ENCODE data around the gene FAM83G. TPM values are rescaled to one million over a fixed set of nuclear protein-coding genes. Genes with fewer than 3 reads are reported as not detected.

Gene FAM83G
- total RNA-seq, 1 donor from 2014 or later: 36.1 TPM

DNA sequence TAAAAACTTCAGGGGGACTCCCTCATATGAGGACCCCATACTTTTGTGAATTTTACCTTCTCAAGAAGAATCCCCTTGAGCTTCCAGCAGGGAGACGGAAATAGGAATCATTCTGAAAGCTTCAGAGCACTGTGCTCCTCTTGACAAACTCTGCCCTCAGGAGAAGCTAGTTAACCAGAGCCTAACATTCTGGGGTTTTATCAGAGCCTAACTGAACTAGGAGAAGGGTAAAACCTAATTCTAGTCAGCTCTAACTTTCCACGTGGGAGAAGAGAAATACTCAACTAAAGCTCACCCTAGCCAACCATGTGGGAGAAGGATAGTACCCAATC, 65.9 kb downstream of the FAM83G start:
- Histone ChIP-seq H3K9me3 (no peaks in the 10 kb centered on the region), H3K4me3 (no peak overlapping the region), H3K27ac (no peak overlapping the region), H3K27me3 (no peaks in the 10 kb centered on the region), H3K36me3 (no peaks in the 10 kb centered on the region), H3K4me1 (no peaks in the 10 kb centered on the region)
- no peak for DNase-seq (ENCODE audit: extremely low spot score in 2 of 2)
- TF ChIP-seq POLR2AphosphoS5 (IDR thresholded peaks at IDR 0.05; ENCODE audit: insufficient read depth in 1 of 2, low read depth in 1 of 2) (no peak), POLR2A (IDR thresholded peaks at IDR 0.05) (no peak)
- TF ChIP-seq, protein P1, sequence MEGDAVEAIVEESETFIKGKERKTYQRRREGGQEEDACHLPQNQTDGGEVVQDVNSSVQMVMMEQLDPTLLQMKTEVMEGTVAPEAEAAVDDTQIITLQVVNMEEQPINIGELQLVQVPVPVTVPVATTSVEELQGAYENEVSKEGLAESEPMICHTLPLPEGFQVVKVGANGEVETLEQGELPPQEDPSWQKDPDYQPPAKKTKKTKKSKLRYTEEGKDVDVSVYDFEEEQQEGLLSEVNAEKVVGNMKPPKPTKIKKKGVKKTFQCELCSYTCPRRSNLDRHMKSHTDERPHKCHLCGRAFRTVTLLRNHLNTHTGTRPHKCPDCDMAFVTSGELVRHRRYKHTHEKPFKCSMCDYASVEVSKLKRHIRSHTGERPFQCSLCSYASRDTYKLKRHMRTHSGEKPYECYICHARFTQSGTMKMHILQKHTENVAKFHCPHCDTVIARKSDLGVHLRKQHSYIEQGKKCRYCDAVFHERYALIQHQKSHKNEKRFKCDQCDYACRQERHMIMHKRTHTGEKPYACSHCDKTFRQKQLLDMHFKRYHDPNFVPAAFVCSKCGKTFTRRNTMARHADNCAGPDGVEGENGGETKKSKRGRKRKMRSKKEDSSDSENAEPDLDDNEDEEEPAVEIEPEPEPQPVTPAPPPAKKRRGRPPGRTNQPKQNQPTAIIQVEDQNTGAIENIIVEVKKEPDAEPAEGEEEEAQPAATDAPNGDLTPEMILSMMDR (IDR thresholded peaks at IDR 0.05): no peak
- intact Hi-C loops (cut with DNase I): no loop called here

DNA sequence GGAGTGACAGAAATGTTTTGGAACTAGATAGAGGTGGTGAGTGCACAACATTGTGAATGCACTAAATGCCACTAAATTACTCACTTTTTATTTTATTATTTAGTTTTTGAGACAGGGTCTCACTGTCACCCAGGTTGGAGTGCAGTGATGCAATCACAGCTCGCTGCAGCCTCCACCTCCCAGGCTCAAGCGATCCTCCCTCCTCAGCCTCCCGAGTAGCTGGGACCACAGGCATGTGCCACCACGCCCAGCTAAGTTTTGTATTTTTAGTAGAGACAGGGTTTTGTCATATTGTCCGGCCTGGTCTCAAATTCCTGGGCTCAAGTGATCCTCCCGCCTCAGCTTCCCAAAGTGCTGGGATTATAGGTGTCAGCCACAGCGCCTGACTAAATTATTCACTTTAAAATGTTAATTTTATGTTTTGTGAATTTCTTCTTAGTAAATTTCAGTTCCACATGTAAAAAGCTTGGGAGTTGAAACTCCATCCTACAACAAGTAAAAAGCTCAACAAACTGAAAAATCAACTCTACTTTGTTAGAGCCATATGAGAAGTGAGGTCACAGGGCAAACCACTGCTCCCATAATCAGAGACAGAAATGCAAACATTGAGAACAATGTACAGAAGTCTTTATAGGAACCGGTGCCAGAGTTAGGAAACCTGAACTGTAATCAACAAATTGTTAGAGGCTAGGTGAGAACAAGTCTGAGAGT, 66.4 kb downstream of the FAM83G start:
- Histone ChIP-seq H3K27me3 (no peaks in the 10 kb centered on the region), H3K36me3 (no peaks in the 10 kb centered on the region), H3K9me3 (no peaks in the 10 kb centered on the region), H3K4me1 (no peaks in the 10 kb centered on the region), H3K4me3 (no peak overlapping the region), H3K27ac (no peak overlapping the region)
- no peak for DNase-seq (ENCODE audit: extremely low spot score in 2 of 2)
- TF ChIP-seq POLR2A (IDR thresholded peaks at IDR 0.05) (no peak), POLR2AphosphoS5 (IDR thresholded peaks at IDR 0.05; ENCODE audit: insufficient read depth in 1 of 2, low read depth in 1 of 2) (no peak)
- TF ChIP-seq, protein P1 (IDR thresholded peaks at IDR 0.05): no peak
- intact Hi-C loops (cut with DNase I): no loop called here

DNA sequence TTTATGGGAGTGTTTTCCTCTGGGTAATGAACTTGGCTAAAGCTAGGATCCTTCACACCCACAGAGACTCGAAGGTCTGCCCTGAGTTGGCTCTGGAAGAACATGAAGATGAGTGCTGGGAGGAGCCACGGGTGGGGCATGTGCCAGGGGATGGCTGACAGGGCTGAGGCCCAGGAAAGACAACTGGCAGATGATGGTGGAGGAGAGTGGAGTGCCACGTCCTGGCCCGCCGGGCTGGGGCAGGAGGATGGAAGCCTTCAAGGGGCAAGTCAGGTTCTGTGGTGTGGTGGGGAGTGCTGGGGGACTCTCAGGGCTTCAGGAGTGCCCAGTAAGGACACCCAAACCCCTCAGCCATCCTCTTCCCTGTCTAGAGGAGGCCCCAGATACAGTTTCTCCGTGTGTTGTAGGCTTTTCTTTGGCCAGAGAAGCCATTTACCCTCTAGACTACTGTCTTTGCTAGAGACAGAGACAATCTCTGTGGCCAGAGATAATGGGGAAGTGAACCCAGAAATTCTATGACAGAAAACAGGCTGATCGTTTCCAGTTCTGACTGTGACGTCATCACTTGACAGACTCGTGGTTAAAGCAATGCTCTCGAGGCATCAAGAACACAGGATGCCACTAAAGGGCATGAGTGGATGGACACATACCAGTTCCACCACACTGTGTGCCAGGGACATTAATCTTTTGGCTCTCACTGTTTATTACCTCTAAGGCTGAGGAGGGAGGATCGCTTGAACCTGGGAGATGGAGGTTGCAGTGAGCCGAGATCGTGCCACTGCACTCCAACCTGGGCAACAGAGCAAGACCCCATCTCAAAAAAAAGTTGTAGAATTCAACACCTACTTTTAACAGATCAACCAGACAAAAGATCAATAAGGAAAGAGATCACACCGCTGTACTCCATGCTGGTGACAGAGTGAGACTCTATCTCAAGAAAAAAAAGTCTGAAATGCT, 71.2 kb downstream of the FAM83G start:
- no peak for TF ChIP-seq POLR2A (IDR thresholded peaks at IDR 0.05)
- TF ChIP-seq, protein P1 (IDR thresholded peaks at IDR 0.05): no peak
- no peak for TF ChIP-seq POLR2AphosphoS5 (IDR thresholded peaks at IDR 0.05; ENCODE audit: insufficient read depth in 1 of 2, low read depth in 1 of 2)
- intact Hi-C loops (cut with DNase I): no loop called here
- H3K4me1 ChIP-seq: no peaks in the 10 kb centered on the region
- no peak overlapping the region for H3K4me3 ChIP-seq
- no peak for DNase-seq (ENCODE audit: extremely low spot score in 2 of 2)
- H3K27me3 ChIP-seq: no peaks in the 10 kb centered on the region
- H3K36me3 ChIP-seq: peaks cover 0 to 29% of the 10 kb centered on the region in 2 donors
- H3K9me3 ChIP-seq: no peaks in the 10 kb centered on the region
- H3K27ac ChIP-seq: no peak overlapping the region

DNA sequence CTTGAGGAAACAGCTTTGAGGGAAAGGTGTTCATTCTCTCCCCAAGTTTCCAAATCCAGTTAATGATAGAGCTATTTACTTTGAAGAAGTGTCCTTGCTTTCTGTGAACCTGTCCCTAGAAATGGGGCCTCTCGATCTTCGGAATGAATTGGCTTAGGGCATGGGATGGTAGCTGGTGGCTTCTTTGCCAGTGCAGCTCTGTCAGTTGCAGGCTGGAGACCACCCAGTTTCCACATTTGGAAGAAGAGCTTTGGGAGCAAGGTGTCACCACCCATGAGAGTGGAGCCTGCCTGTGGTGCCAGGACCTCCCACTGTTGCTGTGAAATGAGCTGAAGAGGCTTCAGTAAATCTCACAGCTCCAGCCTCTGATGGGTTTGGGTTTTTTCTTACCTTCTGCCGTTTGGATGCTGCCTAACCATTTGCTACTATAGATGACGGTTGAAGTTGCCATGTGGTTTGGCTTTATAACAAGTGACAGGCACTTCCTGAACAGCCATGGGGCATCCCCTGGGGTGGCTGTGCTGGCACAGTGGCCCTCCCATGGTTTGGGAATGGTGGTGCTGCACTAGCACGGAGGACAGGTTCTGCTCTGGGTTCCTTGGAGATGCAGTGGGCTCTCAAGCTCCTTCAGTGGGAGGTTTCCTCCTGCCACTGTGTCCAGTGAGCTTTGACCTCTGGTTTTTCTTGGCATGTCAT, 72.1 kb downstream of the FAM83G start:
- no peaks in the 10 kb centered on the region for H3K27me3 ChIP-seq
- peaks cover 0 to 30% of the 10 kb centered on the region in 2 donors for H3K36me3 ChIP-seq
- no peaks in the 10 kb centered on the region for H3K9me3 ChIP-seq
- no peak overlapping the region for H3K4me3 ChIP-seq
- intact Hi-C loops (cut with DNase I): no loop called here
- no peaks in the 10 kb centered on the region for H3K4me1 ChIP-seq
- DNase-seq (ENCODE audit: extremely low spot score in 2 of 2): no peak
- H3K27ac ChIP-seq: no peak overlapping the region
- TF ChIP-seq POLR2A (IDR thresholded peaks at IDR 0.05) (no peak), POLR2AphosphoS5 (IDR thresholded peaks at IDR 0.05; ENCODE audit: insufficient read depth in 1 of 2, low read depth in 1 of 2) (no peak)
- TF ChIP-seq, protein P1 (IDR thresholded peaks at IDR 0.05): no peak
